GM23338 (cell line): ENCODE results near the gene ARMH4. TPM values are rescaled to one million over a fixed set of nuclear protein-coding genes. Genes with fewer than 3 reads are reported as not detected.
A peak's percentile ranks its signal among the peaks of the same experiment; 100 is the strongest.

ENCODE experiments used
- ATAC-seq: fragments of 200-7000 bp; cut with Tn5 transposase; 3 replicates; pipeline ENCODE4 v1.9.1; 2020
- DNase-seq: peaks from one replicate; pipeline ENCODE4 v3.0.0-alpha.2; 2015; ENCODE audit warnings: low spot score
- H2AFZ ChIP-seq: fragments of 200-600 bp; sonication (generic); 2 replicates; pipeline ENCODE4 v1.8.0; 2016; ENCODE audit warnings: antibody characterized with exemption, mild to moderate bottlenecking, moderate library complexity
- H3F3A ChIP-seq: fragments of 200-600 bp; sonication (generic); replicated peaks from 2 replicates; pipeline ENCODE4 v1.8.0; 2017; ENCODE audit warnings: antibody characterized with exemption, mixed run types, low read depth
- H3K27ac ChIP-seq: fragments of 200-600 bp; sonication (generic); 2 replicates; pipeline ENCODE4 v1.6.1; 2016; ENCODE audit warnings: low read depth
- H3K27me3 ChIP-seq: fragments of 200-600 bp; sonication (generic); 2 replicates; pipeline ENCODE4 v1.8.0; 2016; ENCODE audit warnings: mild to moderate bottlenecking, mixed run types, moderate library complexity; ENCODE audit not compliant: insufficient read depth
- H3K36me3 ChIP-seq: fragments of 200-600 bp; sonication (generic); 2 replicates; pipeline ENCODE4 v1.8.0; 2016; ENCODE audit warnings: mild to moderate bottlenecking; ENCODE audit not compliant: insufficient read depth
- H3K4me1 ChIP-seq: fragments of 200-600 bp; sonication (generic); 2 replicates; pipeline ENCODE4 v1.8.0; 2016; ENCODE audit warnings: mild to moderate bottlenecking, moderate library complexity; ENCODE audit not compliant: insufficient read depth
- H3K4me2 ChIP-seq: fragments of 200-600 bp; sonication (generic); 2 replicates; pipeline ENCODE4 v1.7.1; 2017; ENCODE audit warnings: mixed run types
- H3K4me3 ChIP-seq: fragments of 200-600 bp; sonication (generic); 2 replicates; pipeline ENCODE4 v1.6.1; 2016; ENCODE audit warnings: mixed run types
- H3K79me2 ChIP-seq: fragments of 200-600 bp; sonication (generic); replicated peaks from 2 replicates; pipeline ENCODE4 v1.8.0; 2017; ENCODE audit warnings: mild to moderate bottlenecking; ENCODE audit not compliant: insufficient read depth
- H3K9me2 ChIP-seq: fragments of 200-600 bp; sonication (generic); 2 replicates; pipeline ENCODE4 v1.8.0; 2017; ENCODE audit not compliant: insufficient read depth
- H4K20me1 ChIP-seq: fragments of 200-600 bp; sonication (generic); replicated peaks from 2 replicates; pipeline ENCODE4 v1.8.0; 2017; ENCODE audit warnings: mild to moderate bottlenecking; ENCODE audit not compliant: insufficient read depth
- H3K27ac Mint-ChIP-seq: 2 replicates; pipeline ENCODE4 v1.8.0; 2020; ENCODE audit warnings: inconsistent platforms, mild to moderate bottlenecking, moderate library complexity, mixed read lengths
- H3K27me3 Mint-ChIP-seq: 3 replicates; pipeline ENCODE4 v1.8.0; 2022; ENCODE audit warnings: low read depth, mild to moderate bottlenecking, moderate library complexity, mixed read lengths, inconsistent platforms; ENCODE audit not compliant: insufficient read depth, poor library complexity
- H3K36me3 Mint-ChIP-seq: 3 replicates; pipeline ENCODE4 v1.8.0; 2021; ENCODE audit warnings: low read depth, mild to moderate bottlenecking, inconsistent platforms, moderate library complexity, mixed read lengths
- H3K4me1 Mint-ChIP-seq: 3 replicates; pipeline ENCODE4 v1.8.0; 2020; ENCODE audit warnings: mild to moderate bottlenecking, inconsistent platforms, mixed read lengths
- H3K4me3 Mint-ChIP-seq: 3 replicates; pipeline ENCODE4 v1.8.0; 2021; ENCODE audit warnings: moderate library complexity, mild to moderate bottlenecking, inconsistent platforms, mixed read lengths
- H3K9me3 Mint-ChIP-seq: 3 replicates; pipeline ENCODE4 v1.8.0; 2020; ENCODE audit warnings: moderate library complexity, mild to moderate bottlenecking, inconsistent platforms, mixed read lengths
- CREB1 ChIP-seq: fragments of 250-450 bp; sonication (Bioruptor Pico); IDR thresholded peaks from 2 replicates; pipeline ENCODE4 v1.5.0; 2020; ENCODE audit warnings: low read depth, mild to moderate bottlenecking, moderate library complexity
- REST ChIP-seq: IDR thresholded peaks from one replicate; pipeline ENCODE4 v1.6.1; 2018; ENCODE audit warnings: antibody characterized with exemption; ENCODE audit not compliant: unreplicated experiment
- ZNF114 ChIP-seq: fragments of 250-450 bp; sonication (Bioruptor Pico); IDR thresholded peaks from 2 replicates; pipeline ENCODE4 v1.5.0; 2020; ENCODE audit warnings: mild to moderate bottlenecking, moderate library complexity
- ZNF331 ChIP-seq: fragments of 250-450 bp; sonication (Bioruptor Pico); IDR thresholded peaks from 2 replicates; pipeline ENCODE4 v1.5.0; 2020; ENCODE audit warnings: low read depth, mild to moderate bottlenecking, moderate library complexity
- ZNF462 ChIP-seq: fragments of 250-450 bp; sonication (Bioruptor Pico); IDR thresholded peaks from 2 replicates; pipeline ENCODE4 v1.5.0; 2020; ENCODE audit warnings: mild to moderate bottlenecking, moderate library complexity
- polyA plus RNA-seq: library from polyadenylated mRNA; unstranded; fragments of >200 nt; fragmentation: Nextera tagmentation; extraction: Ambion mirVana; gene quantifications from 2 replicates; pipeline ENCODE4 v1.2.1, GENCODE V29; 2016
- total RNA-seq: library from RNA; depleted of rRNA; stranded (reverse); fragments of >200 nt; shearing (Covaris generic); gene quantifications from 2 replicates; pipeline ENCODE4 v1.2.3, GENCODE V29; 2014
- TF ChIP-seq, protein P1 (sequence below): IDR thresholded peaks from 2 replicates; pipeline ENCODE4 v1.6.1; 2016; ENCODE audit warnings: antibody characterized with exemption
- TF ChIP-seq, protein P2 (sequence below), 2 experiments: fragments of 200-600 bp in 1 of 2; sonication (generic) in 1 of 2; conservative IDR thresholded peaks; 2 replicates each; pipeline versions ENCODE4 v1.5.1 to v1.6.1; 2016 to 2017; ENCODE audit warnings: antibody characterized with exemption in 2 of 2, low read depth in 2 of 2, mild to moderate bottlenecking in 2 of 2, moderate library complexity in 1 of 2

Gene ARMH4
- total and polyA plus RNA-seq, 2 experiments from 2014 or later = 15.5 to 20.2 TPM

- TF ChIP-seq, protein P1, sequence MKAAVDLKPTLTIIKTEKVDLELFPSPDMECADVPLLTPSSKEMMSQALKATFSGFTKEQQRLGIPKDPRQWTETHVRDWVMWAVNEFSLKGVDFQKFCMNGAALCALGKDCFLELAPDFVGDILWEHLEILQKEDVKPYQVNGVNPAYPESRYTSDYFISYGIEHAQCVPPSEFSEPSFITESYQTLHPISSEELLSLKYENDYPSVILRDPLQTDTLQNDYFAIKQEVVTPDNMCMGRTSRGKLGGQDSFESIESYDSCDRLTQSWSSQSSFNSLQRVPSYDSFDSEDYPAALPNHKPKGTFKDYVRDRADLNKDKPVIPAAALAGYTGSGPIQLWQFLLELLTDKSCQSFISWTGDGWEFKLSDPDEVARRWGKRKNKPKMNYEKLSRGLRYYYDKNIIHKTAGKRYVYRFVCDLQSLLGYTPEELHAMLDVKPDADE = no peak
Observed at GRCh38 chr14:57976701-57977100, 175.3 kb downstream of the ARMH4 start (continued).

DNA sequence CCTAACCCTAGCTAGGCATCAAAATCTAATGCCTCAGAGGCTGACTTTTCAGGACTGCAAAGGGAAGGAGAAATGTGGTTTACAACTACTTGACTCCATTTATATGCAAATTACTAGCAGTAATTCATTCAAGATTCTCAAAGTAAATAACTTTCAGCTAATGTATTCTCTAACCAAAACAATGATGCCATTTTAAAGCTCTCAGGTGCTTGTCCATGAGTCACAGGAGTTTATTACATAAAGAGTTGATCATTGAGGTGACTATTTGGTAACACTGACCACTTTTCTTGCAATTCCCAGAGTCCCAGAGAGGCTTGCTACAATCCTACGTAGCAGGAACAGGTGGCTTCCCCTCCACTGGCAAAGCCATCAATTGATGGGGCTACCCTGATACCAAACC, 177.1 kb downstream of the ARMH4 start:
- Mint-ChIP-seq H3K27me3 (no peaks in the 10 kb centered on the region), H3K36me3 (no peaks in the 10 kb centered on the region), H3K27ac (no peak overlapping the region), H3K9me3 (no peaks in the 10 kb centered on the region), H3K4me1 (peaks cover 13% of the 10 kb centered on the region), H3K4me3 (no peak overlapping the region)
- Histone ChIP-seq H3K36me3 (no peaks in the 10 kb centered on the region), H3K79me2 (no peaks in the 10 kb centered on the region), H3K4me1 (peaks cover 11% of the 10 kb centered on the region; the same call in 1 of the 2 replicates), H3K27me3 (no peaks in the 10 kb centered on the region), H2AFZ (no peak overlapping the region), H3K27ac (no peak overlapping the region), H3F3A (no peaks in the 10 kb centered on the region), H3K4me2 (no peak overlapping the region; the same call in 1 of the 2 replicates), H3K9me2 (peaks cover 21% of the 10 kb centered on the region), H3K4me3 (no peak overlapping the region), H4K20me1 (no peaks in the 10 kb centered on the region)
- TF ChIP-seq, protein P2, sequence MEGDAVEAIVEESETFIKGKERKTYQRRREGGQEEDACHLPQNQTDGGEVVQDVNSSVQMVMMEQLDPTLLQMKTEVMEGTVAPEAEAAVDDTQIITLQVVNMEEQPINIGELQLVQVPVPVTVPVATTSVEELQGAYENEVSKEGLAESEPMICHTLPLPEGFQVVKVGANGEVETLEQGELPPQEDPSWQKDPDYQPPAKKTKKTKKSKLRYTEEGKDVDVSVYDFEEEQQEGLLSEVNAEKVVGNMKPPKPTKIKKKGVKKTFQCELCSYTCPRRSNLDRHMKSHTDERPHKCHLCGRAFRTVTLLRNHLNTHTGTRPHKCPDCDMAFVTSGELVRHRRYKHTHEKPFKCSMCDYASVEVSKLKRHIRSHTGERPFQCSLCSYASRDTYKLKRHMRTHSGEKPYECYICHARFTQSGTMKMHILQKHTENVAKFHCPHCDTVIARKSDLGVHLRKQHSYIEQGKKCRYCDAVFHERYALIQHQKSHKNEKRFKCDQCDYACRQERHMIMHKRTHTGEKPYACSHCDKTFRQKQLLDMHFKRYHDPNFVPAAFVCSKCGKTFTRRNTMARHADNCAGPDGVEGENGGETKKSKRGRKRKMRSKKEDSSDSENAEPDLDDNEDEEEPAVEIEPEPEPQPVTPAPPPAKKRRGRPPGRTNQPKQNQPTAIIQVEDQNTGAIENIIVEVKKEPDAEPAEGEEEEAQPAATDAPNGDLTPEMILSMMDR (conservative IDR thresholded peaks at IDR 0.05; ENCODE audit: low read depth in 2 of 2) = no peak
- peak; percentile 21; the same call in 1 of the 2 replicates for TF ChIP-seq CREB1
- ATAC-seq (no peak), DNase-seq (peak; percentile 24)

GRCh38 chr14:57970594-57970993, 181.4 kb downstream of the ARMH4 start:
- H3K27me3 Mint-ChIP-seq = no peaks in the 10 kb centered on the region
- H3K9me3 Mint-ChIP-seq = no peaks in the 10 kb centered on the region
- Histone ChIP-seq H3K36me3 (no peaks in the 10 kb centered on the region), H3K27me3 (no peaks in the 10 kb centered on the region), H3K4me1 (peaks cover 11% of the 10 kb centered on the region; the same call in 1 of the 2 replicates), H4K20me1 (no peaks in the 10 kb centered on the region), H3K9me2 (peaks cover 9% of the 10 kb centered on the region), H3K4me2 (no peak overlapping the region), H3K27ac (no peak overlapping the region), H3K79me2 (no peaks in the 10 kb centered on the region), H3F3A (no peaks in the 10 kb centered on the region), H2AFZ (no peak overlapping the region), H3K4me3 (no peak overlapping the region)
- H3K4me1 Mint-ChIP-seq = peaks cover 12% of the 10 kb centered on the region
- H3K36me3 Mint-ChIP-seq = no peaks in the 10 kb centered on the region
- ATAC-seq (no peak), DNase-seq (no peak)
- H3K4me3 Mint-ChIP-seq = no peak overlapping the region
- H3K27ac Mint-ChIP-seq = no peak overlapping the region
- TF ChIP-seq CREB1 (no peak), ZNF114 (CRISPR knock-in tag) (no peak), ZNF331 (CRISPR knock-in tag) (no peak), REST (no peak), ZNF462 (CRISPR knock-in tag) (no peak)
